Esophagus squamous epithelium (tissue), 4 donors: Measurements from ENCODE around the gene NMRK2.

Experiments
- CTCF ChIP-seq, 6 experiments: fragments of 450-650 bp in 4 of 6; fragments of 200-600 bp in 2 of 6; sonication (generic) in 2 of 6; IDR thresholded peaks; one replicate each; pipeline ENCODE4 v1.5.1; 2016 to 2019; ENCODE audit warnings: antibody characterized with exemption in 6 of 6, mild to moderate bottlenecking in 4 of 6, moderate library complexity in 4 of 6
- POLR2A ChIP-seq, 4 donors: fragments of 450-650 bp; IDR thresholded peaks; one replicate each; pipeline ENCODE4 v1.6.1; 2017; ENCODE audit warnings: antibody characterized with exemption in 4 of 4, mild to moderate bottlenecking in 4 of 4, moderate library complexity in 3 of 4

GRCh38 chr19:3983542-3983914 is 50.7 kb downstream of the NMRK2 start:
- no peak for TF ChIP-seq CTCF (IDR thresholded peaks at IDR 0.05)
- TF ChIP-seq POLR2A (IDR thresholded peaks at IDR 0.05): no peak
